AG04449 (cell line): ENCODE data around the gene AMMECR1.
"Not testable (repeated sequence)": the region's sequence is repeated elsewhere in the genome, so short reads cannot be mapped to it uniquely, and the experiment has no call there.

Experiments used
- CTCF ChIA-PET: fragments of 350-600 bp; formaldehyde crosslinking; extraction: SDS; loops from one replicate; lab custom pipeline; 2021; ENCODE audit warnings: antibody characterized with exemption; lab: Yijun Ruan, JAX
- POLR2A ChIA-PET: fragments of 400-600, 350-600 bp; formaldehyde crosslinking; extraction: SDS; loops from one replicate; lab custom pipeline; 2020; ENCODE audit warnings: antibody characterized with exemption, inconsistent platforms; lab: Yijun Ruan, JAX
- DNase-seq: peaks from one replicate; pipeline ENCODE4 v3.0.0-alpha.2; 2010; ENCODE audit warnings: low read depth, low spot score
- H3K4me3 ChIP-seq: 2 replicates; pipeline ENCODE4 v1.5.1; 2011; ENCODE audit warnings: low read depth, mild to moderate bottlenecking, control low read depth, low read length
- CTCF ChIP-seq: IDR thresholded peaks from one replicate; pipeline ENCODE4 v1.5.1; 2011; ENCODE audit warnings: mild to moderate bottlenecking, moderate library complexity, low read length, control low read depth, inconsistent platforms; ENCODE audit not compliant: insufficient read depth; ENCODE audit errors: missing control alignments

The AMMECR1 gene

GRCh38 chrX:110157444-110157843, 160.4 kb downstream of the AMMECR1 start:
- no peak overlapping the region for H3K4me3 ChIP-seq
- POLR2A ChIA-PET = no interaction called here
- TF ChIP-seq CTCF = no peak
- CTCF ChIA-PET = interaction anchor here (0.9 to 21.2 kb wide), 8 partner anchors 8 to 690 kb away, joined by 3 to 970 read pairs (median 5); no protein-coding TSS in a partner anchor
- DNase-seq = no peak

GRCh38 chrX:110156167-110156754, 161.6 kb downstream of the AMMECR1 start:
- CTCF ChIA-PET = interaction anchor here (0.6 to 21.2 kb wide), 16 partner anchors 9 to 694 kb away, joined by 3 to 970 read pairs (median 4); no protein-coding TSS in a partner anchor
- POLR2A ChIA-PET = no interaction called here
- no peak for DNase-seq
- no peak for TF ChIP-seq CTCF
- no peak overlapping the region for H3K4me3 ChIP-seq

- ChIA-PET POLR2A (no interaction called here), CTCF (interaction anchor here (0.6 to 21.2 kb wide), 14 partner anchors 9 to 694 kb away, joined by 3 to 970 read pairs (median 4); no protein-coding TSS in a partner anchor)
- no peak overlapping the region for H3K4me3 ChIP-seq
- no peak for TF ChIP-seq CTCF
- no peak for DNase-seq
These were observed 162.1 kb downstream of the AMMECR1 start for GRCh38 chrX:110155759-110156158.

GRCh38 chrX:110154328-110154727, 163.6 kb downstream of the AMMECR1 start:
- DNase-seq, POLR2A ChIA-PET, H3K4me3 ChIP-seq: not testable (repeated sequence)
- CTCF ChIA-PET = interaction anchor here (1.9 to 21.2 kb wide), 5 partner anchors 8 to 263 kb away, joined by 6 to 970 read pairs (median 14); no protein-coding TSS in a partner anchor

GRCh38 chrX:110153896-110154295, 164.0 kb downstream of the AMMECR1 start:
- DNase-seq = no peak
- ChIA-PET POLR2A (no interaction called here), CTCF (interaction anchor here (0.7 to 21.2 kb wide), 4 partner anchors 7 to 263 kb away, joined by 3 to 970 read pairs (median 46); no protein-coding TSS in a partner anchor)
- H3K4me3 ChIP-seq = no peak overlapping the region
- TF ChIP-seq CTCF = no peak

GRCh38 chrX:110153244-110153643, 164.6 kb downstream of the AMMECR1 start:
- DNase-seq = no peak
- TF ChIP-seq CTCF = no peak
- H3K4me3 ChIP-seq = no peak overlapping the region
- ChIA-PET CTCF (interaction anchor here (0.7 to 21.2 kb wide), 4 partner anchors 10 to 262 kb away, joined by 3 to 970 read pairs (median 7); no protein-coding TSS in a partner anchor), POLR2A (no interaction called here)
